ENCODE data around the gene DIS3L2. TPM values are rescaled to one million over a fixed set of nuclear protein-coding genes. Genes with fewer than 3 reads are reported as not detected.
A peak's percentile ranks its signal among the peaks of the same experiment; 100 is the strongest.

The DIS3L2 gene
- total and polyA plus RNA-seq, 2 of the 4 experiments (the other 2 are of a cell fraction): 14.7 to 19.2 TPM

GRCh38 chr2:232075080-232075479 is 113.6 kb downstream of the DIS3L2 start:
- peaks cover 4% of the 10 kb centered on the region; the same call in 1 of the 2 replicates for H4K20me1 ChIP-seq (ENCODE audit: insufficient read depth, low read length)
- H4K91ac ChIP-seq (ENCODE audit: insufficient read depth, low read depth, low read length): no peak overlapping the region
- no peak overlapping the region for H3K23ac ChIP-seq (ENCODE audit: low read depth, low read length)
- H3K18ac ChIP-seq (ENCODE audit: low read depth, low read length): no peak overlapping the region
- no peak overlapping the region for H3K56ac ChIP-seq (ENCODE audit: extremely low read depth, insufficient read depth, low read length)
- no peak overlapping the region for H3K4ac ChIP-seq (ENCODE audit: low read depth, low read length)
- no TSS peak for BruUV-seq (replicated peaks)
- TF ChIP-seq CTCF (conservative IDR thresholded peaks at IDR 0.05; ENCODE audit: low read depth, low read length): no peak
- peak; percentile 97 for TF ChIP-seq CEBPB (IDR thresholded peaks at IDR 0.05; ENCODE audit: low read depth, low read length)
- no peak overlapping the region for H2AFZ ChIP-seq (replicated peaks; ENCODE audit: low read length, poor library complexity)
- H2BK120ac ChIP-seq (ENCODE audit: low read depth, low read length): no peak overlapping the region
- H2BK5ac ChIP-seq (ENCODE audit: low read depth, low read length, poor library complexity, severe bottlenecking): no peak overlapping the region
- H3K9ac ChIP-seq (ENCODE audit: low read depth, low read length): no peak overlapping the region
- CTCF ChIA-PET: interaction anchor here (1.4 kb wide), 1 partner anchor 10 kb away, joined by 3 read pairs; no protein-coding TSS in a partner anchor
- H4K8ac ChIP-seq (ENCODE audit: low read depth in 2 of 2, low read length in 2 of 2): no peak overlapping the region
- POLR2A ChIA-PET (ENCODE audit: unreplicated experiment): no interaction called here
- in situ Hi-C loops (cut with MboI; ENCODE audit: low sequenced_read_pairs): no loop called here
- H4K5ac ChIP-seq (ENCODE audit: low read depth, low read length): no peak overlapping the region
- H2BK20ac ChIP-seq (ENCODE audit: low read depth, low read length): no peak overlapping the region
- no peak overlapping the region for H2BK15ac ChIP-seq (ENCODE audit: low read depth, low read length)
- H3K4me3 ChIP-seq (ENCODE audit: insufficient read depth, low read depth, low read length): no peak overlapping the region
- peaks cover 5% of the 10 kb centered on the region for H3K4me1 ChIP-seq (ENCODE audit: control insufficient read depth, insufficient read depth, low read length)
- WGBS, 2 experiments (ENCODE audit: extremely low coverage in 2 of 2, insufficient read length in 1 of 2): no CpG with 5 or more reads among the region's 1 CpG
- H3K27ac ChIP-seq (ENCODE audit: insufficient read depth, low read length): no peak overlapping the region
- no peaks in the 10 kb centered on the region for H3K27me3 ChIP-seq (ENCODE audit: control insufficient read depth, insufficient read depth, low read length)
- peak; percentile 75 for ATAC-seq (ENCODE audit: low read depth)
- DNase-seq: peak; percentile 73
- no peak overlapping the region for H2AK9ac ChIP-seq (replicated peaks; ENCODE audit: low read depth, low read length, poor library complexity)
- H3K14ac ChIP-seq (replicated peaks; ENCODE audit: low read depth, low read length): no peak overlapping the region
- H2AK5ac ChIP-seq (ENCODE audit: low read depth, low read length): no peak overlapping the region
- intact Hi-C loops (cut with micrococcal nuclease): no loop called here
- no peaks in the 10 kb centered on the region for H3K9me3 ChIP-seq (ENCODE audit: control insufficient read depth, insufficient read depth, low read length)
- H3K79me1 ChIP-seq (ENCODE audit: low read depth in 1 of 2, low read length in 2 of 2): peaks cover 19 to 21% of the 10 kb centered on the region in 2 experiments; a peak in 3 of 4 replicates
- dilution Hi-C loops (cut with HindIII; ENCODE audit: low sequenced_read_pairs, unreplicated experiment): no loop called here
- no peaks in the 10 kb centered on the region for H3K36me3 ChIP-seq (ENCODE audit: control insufficient read depth, insufficient read depth, low read length)
- H3K4me2 ChIP-seq (ENCODE audit: low read depth, low read length): no peak overlapping the region
- H3K9me1 ChIP-seq (ENCODE audit: insufficient read depth, low read length): no peaks in the 10 kb centered on the region; the same call in 1 of the 2 replicates
